HepG2 (cell line): ENCODE measurements around the gene FGF3. TPM values are rescaled to one million over a fixed set of nuclear protein-coding genes. Genes with fewer than 3 reads are reported as not detected.
A peak's percentile ranks its signal among the peaks of the same experiment; 100 is the strongest.

ENCODE experiments used
- ATAC-seq: fragments of 200-7000 bp; cut with Tn5 transposase; 3 replicates; pipeline ENCODE4 v1.9.1; 2020; ENCODE audit warnings: mild to moderate bottlenecking, moderate library complexity
- BruUV-seq: library from RNA; stranded (reverse); fragments of 400-500 nt; replicated peaks from 2 replicates; lab custom pipeline; 2021; lab: Mats Ljungman, UMichigan
- CTCF ChIA-PET: fragments of 300-600 bp; formaldehyde crosslinking; extraction: SDS; loops from one replicate; lab custom pipeline; 2021; ENCODE audit warnings: low total read pairs, inconsistent platforms, low intra/inter-chr PET ratio; lab: Yijun Ruan, JAX
- POLR2A ChIA-PET: fragments of 350-600 bp; sonication (Branson Sonifier 250); formaldehyde crosslinking; loops from one replicate; lab custom pipeline; 2020; ENCODE audit warnings: antibody characterized with exemption, inconsistent platforms; lab: Yijun Ruan, JAX
- DNase-seq: peaks from one replicate; pipeline ENCODE4 v3.0.0-alpha.2; 2015; ENCODE audit warnings: low spot score
- FAIRE-seq: peaks from 3 replicates; lab custom pipeline; 2011; peaks lifted over from hg19 to GRCh38; lab: Jason Lieb, UNC
- H2AFZ ChIP-seq: one replicate; pipeline ENCODE4 v1.6.1; 2011; ENCODE audit warnings: low read length, inconsistent platforms
- H3K27ac ChIP-seq: fragments of 300-600 bp; 3 replicates; pipeline ENCODE4 v1.8.0; 2011; ENCODE audit warnings: mixed run types, mild to moderate bottlenecking, mixed read lengths, low read length, inconsistent platforms; ENCODE audit not compliant: insufficient read depth; ENCODE audit errors: extremely low read length
- H3K27me3 ChIP-seq, 2 experiments: fragments of 200-600 bp in 1 of 2; 2 replicates in 1 of 2; 3 replicates in 1 of 2; pipeline versions ENCODE4 v1.6.0 to v1.8.0; 2011; ENCODE audit warnings: low read length in 2 of 2, mild to moderate bottlenecking in 2 of 2, moderate library complexity in 2 of 2, inconsistent platforms in 1 of 2; ENCODE audit not compliant: insufficient read depth in 2 of 2, control insufficient read depth in 1 of 2
- H3K36me3 ChIP-seq, 2 experiments: fragments of 200-600 bp in 1 of 2; replicated peaks in 1 of 2; 2 replicates in 1 of 2; 3 replicates in 1 of 2; pipeline versions ENCODE4 v1.5.1 to v1.8.0; 2011; ENCODE audit warnings: low read length in 2 of 2, inconsistent platforms in 1 of 2; ENCODE audit not compliant: insufficient read depth in 2 of 2, control insufficient read depth in 1 of 2
- H3K4me1 ChIP-seq: 2 replicates; pipeline ENCODE4 v1.5.1; 2012; ENCODE audit warnings: low read length, inconsistent platforms; ENCODE audit not compliant: insufficient read depth
- H3K4me2 ChIP-seq: 2 replicates; pipeline ENCODE4 v1.6.0; 2011; ENCODE audit warnings: low read depth, low read length, inconsistent platforms
- H3K4me3 ChIP-seq, 3 experiments: fragments of 200-600 bp in 1 of 3; sonication (generic), shearing (Covaris generic) in 1 of 3; replicated peaks in 1 of 3; 2 replicates each; pipeline ENCODE4 v1.5.1; 2011 to 2016; ENCODE audit warnings: low read length in 3 of 3, inconsistent platforms in 2 of 3, low read depth in 2 of 3, mild to moderate bottlenecking in 2 of 3, control low read depth in 1 of 3, mixed read lengths in 1 of 3; ENCODE audit not compliant: insufficient read depth in 1 of 3
- H3K79me2 ChIP-seq: one replicate; pipeline ENCODE4 v1.6.1; 2011; ENCODE audit warnings: low read length, inconsistent platforms; ENCODE audit not compliant: insufficient read depth
- H3K9ac ChIP-seq: 2 replicates; pipeline ENCODE4 v1.6.0; 2011; ENCODE audit warnings: mild to moderate bottlenecking, low read depth, low read length, inconsistent platforms; ENCODE audit not compliant: insufficient read depth
- H3K9me3 ChIP-seq: 2 replicates; pipeline ENCODE4 v1.5.1; 2012; ENCODE audit warnings: mild to moderate bottlenecking, low read length
- H4K20me1 ChIP-seq: 2 replicates; pipeline ENCODE4 v1.6.0; 2011; ENCODE audit warnings: inconsistent platforms, mild to moderate bottlenecking, low read length, moderate library complexity; ENCODE audit not compliant: insufficient read depth
- RAD21 ChIP-seq: fragments of 450-650 bp; formaldehyde crosslinking; IDR thresholded peaks from 2 replicates; pipeline ENCODE4 v1.5.0; 2020; ENCODE audit warnings: mild to moderate bottlenecking
- ZNF205 ChIP-seq: IDR thresholded peaks from 2 replicates; pipeline ENCODE4 v1.6.1; 2018; ENCODE audit warnings: missing biosample characterization, missing genetic modification reagents
- ZNF629 ChIP-seq: sonication (generic); formaldehyde crosslinking; conservative IDR thresholded peaks from 2 replicates; pipeline ENCODE4 v1.5.0; 2020; ENCODE audit warnings: missing genetic modification reagents
- WGBS: methylation state at CpG from one replicate; pipeline ENCODE4 v1.1.6; 2017; ENCODE audit warnings: low lambda C conversion rate; 5-methylcytosine and 5-hydroxymethylcytosine counted together
- in situ Hi-C: cut with HindIII; loops from 2 replicates; pipeline ENCODE4 v1.10.0; 2017; ENCODE audit warnings: low pct_unique_long_range_greater_than_20kb; ENCODE audit not compliant: extremely low pct_ligation_motif_present
- intact Hi-C: fragments of 100-400 bp; cut with micrococcal nuclease; formaldehyde crosslinking; loops from one replicate; pipeline ENCODE4 v1.10.0; 2022; ENCODE audit not compliant: unreplicated experiment
- polyA plus RNA-seq, 8 experiments: library from polyadenylated mRNA; depleted of rRNA in 3 of 8; stranded (reverse) in 7 of 8; unstranded in 1 of 8; fragments of >200 nt; fragmentation: Illumina TruSeq in 4 of 8; extraction: Trizol in 4 of 8; gene quantifications; 2 replicates each; pipeline versions ENCODE4 v1.2.1 to v1.2.3, GENCODE V29; 2011 to 2016; ENCODE audit warnings: low read depth in 4 of 8, missing spikeins in 1 of 8, mixed read lengths in 1 of 8; ENCODE audit not compliant: insufficient read depth in 1 of 8
- total RNA-seq, 5 experiments: library from RNA; depleted of rRNA; stranded (reverse); fragments of >200 nt; fragmentation: Illumina TruSeq; extraction: Trizol; gene quantifications; 2 replicates each; pipeline ENCODE4 v1.2.3, GENCODE V29; 2016; ENCODE audit warnings: low read depth in 1 of 5
- TF ChIP-seq, protein P1 (sequence below): sonication (generic); formaldehyde crosslinking; IDR thresholded peaks from 2 replicates; pipeline ENCODE4 v1.4.0; 2020; ENCODE audit warnings: missing genetic modification reagents
- TF ChIP-seq, protein P2 (sequence below): sonication (generic); formaldehyde crosslinking; IDR thresholded peaks from 2 replicates; pipeline ENCODE4 v1.4.0; 2020; ENCODE audit warnings: missing genetic modification reagents, mild to moderate bottlenecking, borderline replicate concordance

FGF3 gene
- total and polyA plus RNA-seq, 2 of the 13 experiments (the other 11 are each of a cell fraction or from before 2014, with no cell fraction given), result not detected

DNA sequence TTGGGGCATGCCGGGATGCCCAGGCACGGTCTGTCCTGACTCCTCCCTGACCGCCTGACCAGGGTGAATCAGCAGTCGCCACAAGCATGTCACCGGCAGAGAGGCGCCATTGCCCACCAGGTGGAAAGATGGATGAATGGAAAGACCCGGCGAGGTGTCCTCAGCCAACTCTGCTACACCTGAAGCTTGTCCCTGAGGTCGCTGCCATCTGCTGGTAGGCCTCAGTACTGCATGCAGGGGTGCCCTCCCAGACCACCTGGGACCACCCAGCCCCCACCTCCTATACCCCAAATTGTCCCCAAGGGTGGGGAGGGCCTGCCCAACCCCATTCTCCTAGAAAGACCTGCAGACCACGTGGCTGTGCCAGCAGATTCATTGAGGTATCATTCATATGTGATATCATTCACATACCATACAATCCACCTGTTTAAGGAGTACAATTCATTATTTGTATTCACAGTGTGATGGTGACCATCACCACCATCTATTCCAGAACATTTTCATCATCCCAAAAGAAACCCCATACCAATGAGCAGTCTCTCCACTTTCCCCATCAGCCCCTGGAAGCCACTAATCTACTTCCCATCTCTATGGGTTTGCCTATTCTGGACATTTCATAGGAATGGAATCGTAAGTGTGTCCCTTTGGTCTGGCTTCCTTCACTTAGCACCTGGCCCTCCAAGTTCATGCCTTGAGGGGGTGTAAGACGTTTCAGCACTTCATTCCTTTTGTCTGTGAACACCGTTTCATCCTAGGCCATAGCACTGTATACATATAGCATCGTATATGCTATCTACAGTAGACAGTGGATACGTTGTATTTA is 17.5 kb downstream of the FGF3 start (continued):
- TF ChIP-seq, protein P1, sequence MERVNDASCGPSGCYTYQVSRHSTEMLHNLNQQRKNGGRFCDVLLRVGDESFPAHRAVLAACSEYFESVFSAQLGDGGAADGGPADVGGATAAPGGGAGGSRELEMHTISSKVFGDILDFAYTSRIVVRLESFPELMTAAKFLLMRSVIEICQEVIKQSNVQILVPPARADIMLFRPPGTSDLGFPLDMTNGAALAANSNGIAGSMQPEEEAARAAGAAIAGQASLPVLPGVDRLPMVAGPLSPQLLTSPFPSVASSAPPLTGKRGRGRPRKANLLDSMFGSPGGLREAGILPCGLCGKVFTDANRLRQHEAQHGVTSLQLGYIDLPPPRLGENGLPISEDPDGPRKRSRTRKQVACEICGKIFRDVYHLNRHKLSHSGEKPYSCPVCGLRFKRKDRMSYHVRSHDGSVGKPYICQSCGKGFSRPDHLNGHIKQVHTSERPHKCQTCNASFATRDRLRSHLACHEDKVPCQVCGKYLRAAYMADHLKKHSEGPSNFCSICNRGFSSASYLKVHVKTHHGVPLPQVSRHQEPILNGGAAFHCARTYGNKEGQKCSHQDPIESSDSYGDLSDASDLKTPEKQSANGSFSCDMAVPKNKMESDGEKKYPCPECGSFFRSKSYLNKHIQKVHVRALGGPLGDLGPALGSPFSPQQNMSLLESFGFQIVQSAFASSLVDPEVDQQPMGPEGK, result 0 out of 2 replicates have a peak, but pooled peaks have one; percentile 16
- TF ChIP-seq, protein P2, sequence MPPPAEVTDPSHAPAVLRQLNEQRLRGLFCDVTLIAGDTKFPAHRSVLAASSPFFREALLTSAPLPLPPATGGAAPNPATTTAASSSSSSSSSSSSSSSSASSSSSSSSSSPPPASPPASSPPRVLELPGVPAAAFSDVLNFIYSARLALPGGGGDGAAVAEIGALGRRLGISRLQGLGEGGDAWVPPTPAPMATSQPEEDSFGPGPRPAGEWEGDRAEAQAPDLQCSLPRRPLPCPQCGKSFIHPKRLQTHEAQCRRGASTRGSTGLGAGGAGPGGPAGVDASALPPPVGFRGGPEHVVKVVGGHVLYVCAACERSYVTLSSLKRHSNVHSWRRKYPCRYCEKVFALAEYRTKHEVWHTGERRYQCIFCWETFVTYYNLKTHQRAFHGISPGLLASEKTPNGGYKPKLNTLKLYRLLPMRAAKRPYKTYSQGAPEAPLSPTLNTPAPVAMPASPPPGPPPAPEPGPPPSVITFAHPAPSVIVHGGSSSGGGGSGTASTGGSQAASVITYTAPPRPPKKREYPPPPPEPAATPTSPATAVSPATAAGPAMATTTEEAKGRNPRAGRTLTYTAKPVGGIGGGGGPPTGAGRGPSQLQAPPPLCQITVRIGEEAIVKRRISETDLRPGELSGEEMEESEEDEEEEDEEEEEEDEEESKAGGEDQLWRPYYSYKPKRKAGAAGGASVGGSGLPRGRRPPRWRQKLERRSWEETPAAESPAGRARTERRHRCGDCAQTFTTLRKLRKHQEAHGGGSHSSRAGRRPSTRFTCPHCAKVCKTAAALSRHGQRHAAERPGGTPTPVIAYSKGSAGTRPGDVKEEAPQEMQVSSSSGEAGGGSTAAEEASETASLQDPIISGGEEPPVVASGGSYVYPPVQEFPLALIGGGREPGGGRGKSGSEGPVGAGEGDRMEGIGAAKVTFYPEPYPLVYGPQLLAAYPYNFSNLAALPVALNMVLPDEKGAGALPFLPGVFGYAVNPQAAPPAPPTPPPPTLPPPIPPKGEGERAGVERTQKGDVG (CRISPR knock-in tag), result no peak
- peak; percentile 40 for TF ChIP-seq RAD21 (CRISPR knock-in tag)

DNA sequence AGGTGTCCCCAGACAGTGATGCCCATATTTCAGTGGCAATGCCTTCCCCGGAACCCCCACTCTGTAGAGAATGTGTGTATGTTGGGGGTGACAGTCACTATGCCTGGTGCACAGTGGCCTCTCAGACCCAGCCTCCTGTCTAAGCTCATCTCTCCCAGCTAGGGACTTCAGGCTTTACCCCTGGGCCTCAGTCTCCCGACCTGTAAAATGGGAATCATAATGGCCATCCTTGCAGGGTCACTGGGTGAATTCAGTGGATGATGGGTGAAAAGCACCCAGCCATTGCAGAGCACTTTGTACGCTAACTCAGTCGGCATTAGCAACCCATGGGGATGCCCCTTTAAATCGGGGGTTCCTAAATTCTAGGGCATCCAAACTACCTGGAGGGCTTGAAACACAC is 18.9 kb downstream of the FGF3 start:
- no peaks in the 10 kb centered on the region for H3K4me1 ChIP-seq
- 58% methylated on average over 4 of the region's 5 CpGs for WGBS
- no peak for TF ChIP-seq ZNF205
- peak; percentile 67 for TF ChIP-seq ZNF629 (CRISPR knock-in tag)
- ChIA-PET CTCF (no interaction called here), POLR2A (no interaction called here)
- intact Hi-C loops (loop anchor here (5.0 kb wide), 2 partner anchors 78 to 93 kb away; no protein-coding TSS in a partner anchor), in situ Hi-C loops (loop anchor here (5.0 kb wide), 1 partner anchor 113 kb away; no protein-coding TSS in a partner anchor)
- H2AFZ ChIP-seq, result no peak overlapping the region
- no peak overlapping the region for H3K4me3 ChIP-seq
- H3K4me2 ChIP-seq, result no peak overlapping the region
- no TSS peak for BruUV-seq
- H3K9ac ChIP-seq, result no peak overlapping the region
- H3K27ac ChIP-seq, result no peak overlapping the region
- H3K27me3 ChIP-seq, result peaks cover 0 to 4% of the 10 kb centered on the region in 2 experiments; a peak in 1 of 5 replicates
- H3K79me2 ChIP-seq, result no peaks in the 10 kb centered on the region
- no peaks in the 10 kb centered on the region for H3K9me3 ChIP-seq
- DNase-seq (no peak), ATAC-seq (no peak), FAIRE-seq (no peak)
- H4K20me1 ChIP-seq, result no peaks in the 10 kb centered on the region
- no peaks in the 10 kb centered on the region for H3K36me3 ChIP-seq
